DOHH2 (cell line): ENCODE results near the gene FSCN2.

Experiments
- H3F3A ChIP-seq: fragments of 200-600 bp; sonication (generic), shearing (Covaris generic); 2 replicates; pipeline ENCODE4 v1.6.0; 2016; ENCODE audit warnings: antibody characterized with exemption, mild to moderate bottlenecking; ENCODE audit not compliant: control insufficient read depth, insufficient read depth
- H3K27ac ChIP-seq: fragments of 200-600 bp; sonication (generic); 2 replicates; pipeline ENCODE4 v1.5.1; 2014; ENCODE audit warnings: low read depth, mild to moderate bottlenecking, low read length, moderate library complexity
- H3K27me3 ChIP-seq: fragments of 200-600 bp; sonication (generic); 2 replicates; pipeline ENCODE4 v1.6.1; 2014; ENCODE audit warnings: mild to moderate bottlenecking, low read length, mixed read lengths; ENCODE audit not compliant: control insufficient read depth
- H3K36me3 ChIP-seq: fragments of 200-600 bp; sonication (generic); 2 replicates; pipeline ENCODE4 v1.6.1; 2014; ENCODE audit warnings: mild to moderate bottlenecking, low read length, moderate library complexity, mixed read lengths; ENCODE audit not compliant: control insufficient read depth
- H3K4me1 ChIP-seq: fragments of 200-600 bp; sonication (generic); 2 replicates; pipeline ENCODE4 v1.6.1; 2014; ENCODE audit warnings: mild to moderate bottlenecking, low read length, mixed read lengths; ENCODE audit not compliant: control insufficient read depth
- H3K4me2 ChIP-seq: fragments of 200-600 bp; sonication (generic); 2 replicates; pipeline ENCODE4 v1.6.0; 2014; ENCODE audit warnings: mild to moderate bottlenecking, low read length, moderate library complexity
- H3K4me3 ChIP-seq: fragments of 200-600 bp; sonication (generic); 2 replicates; pipeline ENCODE4 v1.5.1; 2014; ENCODE audit warnings: mild to moderate bottlenecking, low read length, mixed read lengths
- H3K79me2 ChIP-seq: fragments of 200-600 bp; sonication (generic); 2 replicates; pipeline ENCODE4 v1.6.1; 2014; ENCODE audit warnings: mild to moderate bottlenecking, low read length, mixed read lengths; ENCODE audit not compliant: control insufficient read depth
- H3K9me2 ChIP-seq: fragments of 200-600 bp; sonication (generic); replicated peaks from 2 replicates; pipeline ENCODE4 v1.6.1; 2014; ENCODE audit warnings: mild to moderate bottlenecking, low read length, mixed read lengths; ENCODE audit not compliant: control insufficient read depth
- H3K9me3 ChIP-seq: fragments of 200-600 bp; sonication (generic); 2 replicates; pipeline ENCODE4 v1.6.1; 2014; ENCODE audit warnings: antibody characterized with exemption, low read length, mixed read lengths; ENCODE audit not compliant: control insufficient read depth, insufficient read depth
- H4K20me1 ChIP-seq: fragments of 200-600 bp; sonication (generic); 2 replicates; pipeline ENCODE4 v1.6.0; 2014; ENCODE audit warnings: low read depth, mild to moderate bottlenecking, antibody characterized with exemption, low read length, moderate library complexity; ENCODE audit not compliant: control insufficient read depth, insufficient read depth
- EZH2phosphoT487 ChIP-seq: fragments of 200-600 bp; sonication (generic); IDR thresholded peaks from 2 replicates; pipeline ENCODE4 v1.6.1; 2017; ENCODE audit warnings: borderline replicate concordance, mild to moderate bottlenecking, antibody characterized with exemption, low read length, moderate library complexity, mixed read lengths
- TF ChIP-seq, protein P1 (sequence below): fragments of 200-600 bp; sonication (generic); IDR thresholded peaks from one replicate; pipeline ENCODE4 v1.5.1; 2014; ENCODE audit warnings: antibody characterized with exemption, mild to moderate bottlenecking, low read depth, low read length; ENCODE audit not compliant: poor library complexity, severe bottlenecking

The FSCN2 gene

DNA sequence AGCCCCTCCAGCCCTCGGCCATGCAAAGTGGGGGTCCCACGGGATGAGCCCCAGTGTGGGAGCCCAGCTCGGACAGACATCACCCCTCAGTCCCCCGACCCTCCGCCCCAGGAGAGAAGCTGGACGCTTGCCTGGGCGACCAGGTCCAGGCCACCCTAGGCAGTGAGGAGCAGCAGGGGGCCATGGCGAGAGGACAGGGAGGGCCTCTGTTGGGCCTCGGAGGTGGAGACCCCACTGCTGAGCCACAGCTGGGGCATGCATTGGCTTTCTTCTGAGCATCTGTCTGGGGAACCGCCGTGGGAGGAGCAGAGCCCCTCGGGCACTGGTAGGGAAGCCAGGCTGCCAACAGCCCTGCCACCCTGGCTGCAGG lies 28.6 kb upstream of the FSCN2 start:
- Histone ChIP-seq H3K4me1 (peaks cover 6% of the 10 kb centered on the region), H3K9me2 (no peaks in the 10 kb centered on the region), H3K27ac (no peak overlapping the region), H3K4me2 (no peak overlapping the region), H3K79me2 (no peaks in the 10 kb centered on the region), H4K20me1 (no peaks in the 10 kb centered on the region), H3F3A (no peaks in the 10 kb centered on the region), H3K9me3 (no peaks in the 10 kb centered on the region), H3K36me3 (no peaks in the 10 kb centered on the region), H3K27me3 (peaks cover 15% of the 10 kb centered on the region), H3K4me3 (no peak overlapping the region)
- TF ChIP-seq, protein P1, sequence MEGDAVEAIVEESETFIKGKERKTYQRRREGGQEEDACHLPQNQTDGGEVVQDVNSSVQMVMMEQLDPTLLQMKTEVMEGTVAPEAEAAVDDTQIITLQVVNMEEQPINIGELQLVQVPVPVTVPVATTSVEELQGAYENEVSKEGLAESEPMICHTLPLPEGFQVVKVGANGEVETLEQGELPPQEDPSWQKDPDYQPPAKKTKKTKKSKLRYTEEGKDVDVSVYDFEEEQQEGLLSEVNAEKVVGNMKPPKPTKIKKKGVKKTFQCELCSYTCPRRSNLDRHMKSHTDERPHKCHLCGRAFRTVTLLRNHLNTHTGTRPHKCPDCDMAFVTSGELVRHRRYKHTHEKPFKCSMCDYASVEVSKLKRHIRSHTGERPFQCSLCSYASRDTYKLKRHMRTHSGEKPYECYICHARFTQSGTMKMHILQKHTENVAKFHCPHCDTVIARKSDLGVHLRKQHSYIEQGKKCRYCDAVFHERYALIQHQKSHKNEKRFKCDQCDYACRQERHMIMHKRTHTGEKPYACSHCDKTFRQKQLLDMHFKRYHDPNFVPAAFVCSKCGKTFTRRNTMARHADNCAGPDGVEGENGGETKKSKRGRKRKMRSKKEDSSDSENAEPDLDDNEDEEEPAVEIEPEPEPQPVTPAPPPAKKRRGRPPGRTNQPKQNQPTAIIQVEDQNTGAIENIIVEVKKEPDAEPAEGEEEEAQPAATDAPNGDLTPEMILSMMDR = no peak
- no peak for TF ChIP-seq EZH2phosphoT487

DNA sequence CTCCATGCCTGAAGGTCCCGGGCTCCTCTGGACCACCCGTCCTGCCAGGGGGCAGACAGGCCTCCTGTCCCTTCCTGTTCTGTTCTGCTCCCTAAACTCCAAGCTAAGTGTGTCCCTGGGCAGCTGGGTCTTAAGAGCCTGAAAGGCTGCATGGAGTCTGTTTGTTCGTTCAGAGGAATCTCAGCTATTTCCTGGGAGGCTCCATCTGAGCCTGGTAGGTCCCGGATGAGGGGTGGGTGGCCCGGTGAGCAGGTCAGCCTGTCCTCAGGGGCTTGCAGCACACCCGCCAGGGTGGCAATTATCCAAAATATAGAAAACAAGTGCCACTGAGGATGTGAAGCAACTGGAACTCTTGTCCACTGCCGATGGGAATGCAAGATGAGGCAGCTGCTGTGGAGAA lies 28.1 kb upstream of the FSCN2 start:
- no peak for TF ChIP-seq EZH2phosphoT487
- TF ChIP-seq, protein P1 = no peak
- Histone ChIP-seq H3K27ac (no peak overlapping the region), H3K27me3 (peaks cover 16% of the 10 kb centered on the region)

DNA sequence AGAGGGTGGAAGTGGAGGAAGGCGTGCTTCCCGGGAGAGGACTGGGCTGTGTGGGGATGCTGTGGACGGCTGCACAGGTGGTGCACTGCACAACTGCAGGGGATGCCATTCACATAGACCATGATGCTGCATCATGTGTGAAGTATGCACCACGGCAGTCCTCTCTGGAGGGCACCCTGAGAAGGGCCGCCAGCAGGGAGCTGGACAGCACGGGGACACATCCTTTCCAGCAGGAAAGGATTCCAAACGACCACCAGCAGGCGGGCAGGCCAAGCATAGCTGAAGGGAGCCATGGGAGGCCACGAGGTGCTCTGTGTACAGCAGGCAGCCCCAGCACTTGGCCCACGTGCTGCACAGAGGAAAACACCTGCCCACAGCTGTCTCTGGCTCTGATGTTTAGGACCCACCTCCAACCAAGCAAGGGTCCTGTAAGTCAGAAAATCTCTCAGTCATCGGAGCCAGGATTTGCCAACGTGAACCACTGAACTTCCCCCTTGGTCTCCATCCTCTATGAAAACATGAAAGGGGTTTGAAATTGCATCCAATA lies 25.6 kb upstream of the FSCN2 start:
- Histone ChIP-seq H3K36me3 (no peaks in the 10 kb centered on the region), H4K20me1 (no peaks in the 10 kb centered on the region), H3K79me2 (no peaks in the 10 kb centered on the region), H3K4me2 (no peak overlapping the region), H3K9me2 (no peaks in the 10 kb centered on the region), H3F3A (peaks cover 4% of the 10 kb centered on the region), H3K27me3 (peaks cover 13% of the 10 kb centered on the region), H3K9me3 (no peaks in the 10 kb centered on the region), H3K4me3 (no peak overlapping the region), H3K27ac (no peak overlapping the region), H3K4me1 (no peaks in the 10 kb centered on the region)
- TF ChIP-seq, protein P1 = no peak
- TF ChIP-seq EZH2phosphoT487 = no peak

More for the DNA sequence above, 28.1 kb upstream of the FSCN2 start:
- H3K9me3 ChIP-seq = no peaks in the 10 kb centered on the region
- H4K20me1 ChIP-seq = no peaks in the 10 kb centered on the region
- H3K9me2 ChIP-seq = no peaks in the 10 kb centered on the region
- H3F3A ChIP-seq = no peaks in the 10 kb centered on the region
- no peak overlapping the region for H3K4me3 ChIP-seq
- no peak overlapping the region for H3K4me2 ChIP-seq
- H3K4me1 ChIP-seq = peaks cover 2% of the 10 kb centered on the region
- no peaks in the 10 kb centered on the region for H3K36me3 ChIP-seq
- H3K79me2 ChIP-seq = no peaks in the 10 kb centered on the region
